ENCODE data around the gene RTTN.

DNA sequence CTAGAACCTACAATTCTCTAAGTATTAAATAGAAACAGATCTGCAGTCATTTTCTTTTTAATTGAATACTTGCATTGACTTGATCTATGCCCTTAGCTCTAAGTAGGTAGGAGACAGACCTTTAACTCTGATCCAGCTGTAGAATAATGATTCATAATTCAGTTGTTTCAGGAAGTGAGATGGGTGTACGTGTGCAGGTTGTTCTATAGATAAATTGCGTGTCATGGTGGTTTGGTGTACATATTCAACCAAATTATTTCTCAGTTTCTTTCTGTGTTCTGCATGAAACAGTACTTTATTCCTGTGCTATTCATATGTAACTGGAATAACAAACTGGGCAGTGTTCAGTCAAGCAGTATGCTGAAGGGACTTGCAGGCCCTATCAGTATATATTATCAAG is 223.5 kb downstream of the RTTN start:
- TF ChIP-seq GATA3 (IDR thresholded peaks at IDR 0.05; ENCODE audit: low read depth, low read length), result no peak
- no peak for TF ChIP-seq GATA2 (IDR thresholded peaks at IDR 0.05; ENCODE audit: low read depth, low read length)
